Measurements from ENCODE around the gene RPS6KA1.

DNA sequence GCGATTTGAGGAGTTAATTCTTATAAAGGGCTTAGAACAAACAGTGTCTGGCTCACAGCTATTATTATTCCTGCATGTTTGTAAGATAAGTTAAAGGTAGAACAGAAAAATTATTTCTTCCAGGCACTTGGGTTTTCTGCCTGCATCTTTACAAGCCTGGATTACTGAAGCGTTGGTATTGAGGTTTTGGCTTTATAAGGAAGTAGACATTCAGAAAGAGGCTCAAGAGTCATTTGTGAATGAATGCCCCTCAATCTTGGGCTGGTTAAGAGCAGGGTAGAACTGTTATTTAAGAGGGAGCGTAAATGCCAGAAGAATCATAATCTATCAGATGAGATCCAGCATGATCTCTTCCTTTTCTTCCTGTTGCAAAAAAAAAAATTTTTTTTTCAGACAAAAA is 89.0 kb downstream of the RPS6KA1 start:
- TF ChIP-seq YY1 (IDR thresholded peaks at IDR 0.05; ENCODE audit: insufficient read depth, insufficient read length) (no peak), ZNF274 (IDR thresholded peaks at IDR 0.05; ENCODE audit: low read depth, low read length) (no peak), SUZ12 (IDR thresholded peaks at IDR 0.05; ENCODE audit: extremely low read depth, insufficient read depth, insufficient read length) (no peak)
